AG09309 (cell line): ENCODE results near the gene MPEG1.
A peak's percentile ranks its signal among the peaks of the same experiment; 100 is the strongest.

Source experiments
- DNase-seq: peaks from one replicate; pipeline ENCODE4 v3.0.0-alpha.2; 2010; ENCODE audit warnings: low read depth
- H3K4me3 ChIP-seq: 2 replicates; pipeline ENCODE4 v1.5.1; 2011; ENCODE audit warnings: mild to moderate bottlenecking, low read depth, low read length, moderate library complexity; ENCODE audit not compliant: control insufficient read depth
- TF ChIP-seq, protein P1 (sequence below): IDR thresholded peaks from 2 replicates; pipeline ENCODE4 v1.5.1; 2011; ENCODE audit warnings: mild to moderate bottlenecking, low read depth, low read length, inconsistent platforms; ENCODE audit not compliant: insufficient read depth, control insufficient read depth; ENCODE audit errors: missing control alignments

MPEG1 gene

DNA sequence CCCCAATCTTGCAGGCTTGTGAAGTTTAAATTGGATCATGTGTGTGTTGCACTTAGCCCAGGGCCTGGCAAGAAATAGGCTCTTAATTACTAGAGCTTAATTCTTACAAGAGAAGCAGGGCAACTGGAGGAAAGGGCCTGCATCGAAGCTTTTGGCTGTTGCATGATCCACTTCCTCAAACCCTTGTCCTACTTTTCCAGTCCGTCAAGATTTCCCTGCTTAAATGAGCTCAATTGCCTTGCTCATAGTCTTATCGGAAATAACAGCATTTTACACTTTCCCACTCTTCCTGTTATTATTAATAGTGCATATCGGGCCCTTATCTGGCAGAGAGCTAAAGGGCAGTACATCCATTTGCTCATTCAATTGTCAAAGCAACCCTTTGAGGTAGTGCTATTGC, 22.7 kb downstream of the MPEG1 start:
- no peak for DNase-seq
- no peak overlapping the region for H3K4me3 ChIP-seq
- TF ChIP-seq, protein P1, sequence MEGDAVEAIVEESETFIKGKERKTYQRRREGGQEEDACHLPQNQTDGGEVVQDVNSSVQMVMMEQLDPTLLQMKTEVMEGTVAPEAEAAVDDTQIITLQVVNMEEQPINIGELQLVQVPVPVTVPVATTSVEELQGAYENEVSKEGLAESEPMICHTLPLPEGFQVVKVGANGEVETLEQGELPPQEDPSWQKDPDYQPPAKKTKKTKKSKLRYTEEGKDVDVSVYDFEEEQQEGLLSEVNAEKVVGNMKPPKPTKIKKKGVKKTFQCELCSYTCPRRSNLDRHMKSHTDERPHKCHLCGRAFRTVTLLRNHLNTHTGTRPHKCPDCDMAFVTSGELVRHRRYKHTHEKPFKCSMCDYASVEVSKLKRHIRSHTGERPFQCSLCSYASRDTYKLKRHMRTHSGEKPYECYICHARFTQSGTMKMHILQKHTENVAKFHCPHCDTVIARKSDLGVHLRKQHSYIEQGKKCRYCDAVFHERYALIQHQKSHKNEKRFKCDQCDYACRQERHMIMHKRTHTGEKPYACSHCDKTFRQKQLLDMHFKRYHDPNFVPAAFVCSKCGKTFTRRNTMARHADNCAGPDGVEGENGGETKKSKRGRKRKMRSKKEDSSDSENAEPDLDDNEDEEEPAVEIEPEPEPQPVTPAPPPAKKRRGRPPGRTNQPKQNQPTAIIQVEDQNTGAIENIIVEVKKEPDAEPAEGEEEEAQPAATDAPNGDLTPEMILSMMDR: no peak

DNA sequence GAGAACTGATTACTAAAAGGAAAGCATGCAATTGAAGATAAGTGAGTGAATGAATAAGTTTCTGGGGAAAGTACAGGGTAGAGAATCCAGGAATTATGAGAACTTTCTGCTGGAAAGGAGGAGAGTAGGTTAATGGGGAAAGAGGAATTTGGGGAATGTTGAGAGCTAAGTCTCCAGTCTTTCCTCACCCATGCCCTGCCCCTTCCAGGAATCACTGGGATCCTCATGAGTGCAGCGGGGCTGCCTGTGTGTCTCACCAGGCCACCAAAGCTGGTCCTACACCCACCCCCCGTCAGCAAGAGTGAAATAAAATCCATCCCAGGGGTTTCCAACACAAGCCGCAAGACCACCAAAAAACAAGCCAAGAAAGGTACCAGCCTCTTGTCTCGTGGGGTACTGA, 23.8 kb downstream of the MPEG1 start:
- DNase-seq: no peak
- TF ChIP-seq, protein P1: no peak
- H3K4me3 ChIP-seq: no peak overlapping the region

DNA sequence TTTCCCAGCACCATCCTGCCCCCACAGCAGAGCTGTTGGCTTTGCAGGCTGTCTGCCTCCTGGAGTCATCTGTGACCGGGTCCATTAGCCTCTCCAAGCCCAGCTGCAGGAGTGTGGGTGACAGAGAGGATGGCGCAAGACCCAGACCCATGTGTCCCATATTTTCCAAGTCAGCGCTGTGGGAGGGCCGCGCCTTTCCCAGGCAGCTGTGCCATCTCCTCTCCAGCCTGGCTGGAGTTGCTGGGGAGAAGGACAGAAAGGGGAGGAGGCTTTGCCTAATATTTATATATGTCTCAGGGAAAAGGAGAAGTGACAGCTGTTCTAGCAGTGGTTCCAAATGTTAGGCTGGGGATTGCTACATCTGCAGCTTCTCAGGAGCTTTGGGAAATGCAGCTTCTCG, 25.1 kb downstream of the MPEG1 start:
- TF ChIP-seq, protein P1: no peak
- no peak for DNase-seq
- H3K4me3 ChIP-seq: no peak overlapping the region

DNA sequence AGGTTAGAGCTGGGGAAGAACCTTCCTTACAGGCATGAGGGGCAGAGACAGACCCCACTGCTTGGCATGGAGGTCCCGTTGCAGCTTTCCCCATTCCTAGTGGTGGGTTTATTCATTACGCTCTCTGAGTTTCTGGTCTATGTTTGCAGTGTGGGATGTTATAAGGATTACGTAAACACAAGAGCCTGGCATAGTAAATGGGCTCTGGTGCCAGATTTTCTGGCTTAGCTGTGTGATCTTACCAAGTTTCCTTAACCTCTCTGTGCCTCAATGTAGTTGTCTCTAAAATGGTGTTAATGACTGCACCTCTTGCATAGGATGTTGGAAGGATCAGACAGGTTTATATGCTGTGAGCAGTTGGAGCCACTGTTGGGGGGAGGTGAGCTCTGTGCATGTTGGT, 25.7 kb downstream of the MPEG1 start:
- DNase-seq: no peak
- TF ChIP-seq, protein P1: no peak
- H3K4me3 ChIP-seq: no peak overlapping the region

DNA sequence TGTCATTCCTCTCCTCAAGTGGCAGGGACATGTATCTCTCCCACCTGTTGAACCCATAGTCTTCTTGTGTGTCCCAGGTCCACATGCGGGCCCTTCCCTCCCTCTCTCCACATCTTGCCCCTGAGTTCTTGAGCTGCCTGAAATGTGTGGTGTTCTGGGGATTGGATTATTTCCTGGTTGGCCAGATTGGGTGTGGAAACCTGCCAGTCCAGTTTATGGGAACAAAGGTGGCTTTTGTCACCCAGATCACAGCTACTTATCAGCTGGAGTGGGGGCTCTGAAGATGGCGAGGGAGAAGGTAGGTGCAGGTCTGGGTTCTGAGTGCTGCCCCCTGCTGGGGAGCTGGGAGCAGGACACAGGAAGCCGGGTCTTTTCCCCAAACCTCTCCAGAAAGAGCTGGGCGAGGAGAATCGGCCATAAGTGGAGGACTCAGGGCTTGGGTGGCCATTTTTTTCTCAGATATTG, 26.6 kb downstream of the MPEG1 start:
- DNase-seq: no peak
- TF ChIP-seq, protein P1: peak; percentile 69
- no peak overlapping the region for H3K4me3 ChIP-seq

DNA sequence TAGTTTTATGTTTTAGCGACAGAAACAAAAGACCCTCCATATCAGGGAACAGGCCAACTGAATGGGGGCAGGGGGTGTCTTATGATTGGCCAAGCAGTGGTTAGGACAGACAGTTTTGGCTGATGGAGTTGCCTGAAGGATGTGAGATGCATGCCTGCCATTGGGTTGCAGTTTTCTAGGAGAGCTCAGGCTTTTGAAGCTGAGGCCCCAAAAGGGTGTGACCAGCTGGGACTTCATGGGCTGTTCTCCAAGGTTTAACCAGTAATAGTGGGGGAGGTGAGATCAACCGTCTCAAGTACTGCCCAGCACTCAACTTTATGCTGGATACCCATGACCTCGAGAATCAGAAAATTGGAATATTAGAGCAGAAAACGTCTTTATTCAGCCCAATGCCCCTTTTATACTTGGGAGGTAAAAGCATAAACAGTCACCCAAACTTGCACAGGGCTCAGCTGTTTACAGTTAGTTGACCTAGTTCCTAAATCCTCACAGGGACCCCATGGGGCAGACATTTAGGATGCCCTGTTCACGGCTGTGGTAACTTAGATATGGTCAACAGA, 27.3 kb downstream of the MPEG1 start:
- no peak overlapping the region for H3K4me3 ChIP-seq
- no peak for DNase-seq
- TF ChIP-seq, protein P1: no peak

DNA sequence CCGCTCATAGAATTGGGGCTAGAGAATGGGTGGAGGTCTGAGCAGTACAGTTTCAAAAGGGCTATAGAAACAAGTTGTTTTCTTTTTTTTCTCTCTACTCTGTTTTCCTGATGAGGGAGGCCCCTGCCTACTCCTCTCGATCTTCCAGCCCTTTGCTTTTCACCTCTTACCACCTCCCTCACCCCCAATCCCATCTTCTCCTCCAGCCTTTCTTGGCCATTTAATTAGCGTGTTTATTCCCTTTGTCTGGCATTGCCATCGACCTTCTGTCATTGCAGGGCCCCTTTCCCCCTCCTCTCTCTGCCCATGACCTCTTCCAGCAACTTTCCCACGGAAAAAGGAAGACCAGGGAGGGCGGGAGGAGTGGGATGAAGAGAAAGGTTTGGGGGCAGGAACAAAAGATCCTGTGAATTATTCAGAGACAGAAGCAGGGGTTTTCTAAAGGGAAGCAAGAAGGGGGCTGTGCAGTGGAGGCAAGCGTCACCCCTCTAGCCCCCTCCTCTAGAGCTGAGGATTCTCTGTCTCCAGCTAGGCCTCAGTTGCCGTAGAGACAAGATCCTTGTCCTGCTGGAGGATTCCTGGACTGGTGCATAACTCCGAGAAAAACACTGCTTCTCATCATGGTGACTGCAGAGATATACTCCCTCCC, 27.9 kb downstream of the MPEG1 start:
- TF ChIP-seq, protein P1: no peak
- no peak overlapping the region for H3K4me3 ChIP-seq
- DNase-seq: no peak
